PFSK-1 (cell line): Measurements from ENCODE around the gene ABLIM2.

Source experiments
- FOXP2 ChIP-seq: optimal IDR thresholded peaks from 2 replicates; pipeline ENCODE3; 2011; ENCODE audit warnings: borderline replicate concordance, control low read depth, inconsistent platforms; ENCODE audit not compliant: insufficient read depth; ENCODE audit errors: extremely low read length, extremely low read depth
- POLR2AphosphoS5 ChIP-seq: IDR thresholded peaks from 2 replicates; pipeline ENCODE4 v1.6.1; 2012; ENCODE audit warnings: low read depth, mild to moderate bottlenecking, control low read depth, low read length, moderate library complexity
- SIN3A ChIP-seq: IDR thresholded peaks from 2 replicates; pipeline ENCODE4 v1.6.1; 2012; ENCODE audit warnings: mild to moderate bottlenecking, low read length, moderate library complexity, borderline replicate concordance; ENCODE audit not compliant: insufficient read depth
- TAF1 ChIP-seq: IDR thresholded peaks from 2 replicates; pipeline ENCODE4 v1.6.1; 2012; ENCODE audit warnings: low read length, control low read depth, borderline replicate concordance; ENCODE audit not compliant: insufficient read depth
- TF ChIP-seq, protein P1 (sequence below), 2 experiments: IDR thresholded peaks; 2 replicates each; pipeline versions ENCODE4 v1.6.1 to v1.8.0; 2011 to 2012; ENCODE audit warnings: low read depth in 2 of 2, low read length in 2 of 2, control low read depth in 1 of 2, inconsistent platforms in 1 of 2, mild to moderate bottlenecking in 1 of 2, moderate library complexity in 1 of 2; ENCODE audit not compliant: insufficient read depth in 1 of 2

The ABLIM2 gene

DNA sequence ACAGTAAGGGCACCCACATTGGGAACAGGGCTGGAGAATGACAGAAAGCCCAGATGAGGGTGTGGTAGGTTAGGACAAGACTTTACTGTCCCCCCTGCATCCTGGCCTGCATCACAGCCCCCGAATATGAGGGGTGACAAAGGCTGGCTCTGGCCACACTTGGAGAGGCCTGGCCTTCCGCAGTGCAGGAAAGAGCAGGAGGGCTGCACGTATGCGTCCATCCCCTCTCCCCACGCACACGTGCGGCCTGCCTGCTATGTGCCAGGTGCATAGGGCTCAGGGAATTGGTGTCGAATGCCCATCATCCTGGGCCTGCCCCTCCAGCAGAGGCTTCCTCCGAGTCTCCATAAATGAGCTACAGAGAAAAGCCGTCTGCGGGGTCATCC, 80.5 kb downstream of the ABLIM2 start:
- TF ChIP-seq TAF1 (no peak), SIN3A (no peak), FOXP2 (no peak)
- TF ChIP-seq, protein P1, sequence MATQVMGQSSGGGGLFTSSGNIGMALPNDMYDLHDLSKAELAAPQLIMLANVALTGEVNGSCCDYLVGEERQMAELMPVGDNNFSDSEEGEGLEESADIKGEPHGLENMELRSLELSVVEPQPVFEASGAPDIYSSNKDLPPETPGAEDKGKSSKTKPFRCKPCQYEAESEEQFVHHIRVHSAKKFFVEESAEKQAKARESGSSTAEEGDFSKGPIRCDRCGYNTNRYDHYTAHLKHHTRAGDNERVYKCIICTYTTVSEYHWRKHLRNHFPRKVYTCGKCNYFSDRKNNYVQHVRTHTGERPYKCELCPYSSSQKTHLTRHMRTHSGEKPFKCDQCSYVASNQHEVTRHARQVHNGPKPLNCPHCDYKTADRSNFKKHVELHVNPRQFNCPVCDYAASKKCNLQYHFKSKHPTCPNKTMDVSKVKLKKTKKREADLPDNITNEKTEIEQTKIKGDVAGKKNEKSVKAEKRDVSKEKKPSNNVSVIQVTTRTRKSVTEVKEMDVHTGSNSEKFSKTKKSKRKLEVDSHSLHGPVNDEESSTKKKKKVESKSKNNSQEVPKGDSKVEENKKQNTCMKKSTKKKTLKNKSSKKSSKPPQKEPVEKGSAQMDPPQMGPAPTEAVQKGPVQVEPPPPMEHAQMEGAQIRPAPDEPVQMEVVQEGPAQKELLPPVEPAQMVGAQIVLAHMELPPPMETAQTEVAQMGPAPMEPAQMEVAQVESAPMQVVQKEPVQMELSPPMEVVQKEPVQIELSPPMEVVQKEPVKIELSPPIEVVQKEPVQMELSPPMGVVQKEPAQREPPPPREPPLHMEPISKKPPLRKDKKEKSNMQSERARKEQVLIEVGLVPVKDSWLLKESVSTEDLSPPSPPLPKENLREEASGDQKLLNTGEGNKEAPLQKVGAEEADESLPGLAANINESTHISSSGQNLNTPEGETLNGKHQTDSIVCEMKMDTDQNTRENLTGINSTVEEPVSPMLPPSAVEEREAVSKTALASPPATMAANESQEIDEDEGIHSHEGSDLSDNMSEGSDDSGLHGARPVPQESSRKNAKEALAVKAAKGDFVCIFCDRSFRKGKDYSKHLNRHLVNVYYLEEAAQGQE (IDR thresholded peaks at IDR 0.05; ENCODE audit: insufficient read depth in 1 of 2, low read depth in 2 of 2, low read length in 2 of 2), result no peak

DNA sequence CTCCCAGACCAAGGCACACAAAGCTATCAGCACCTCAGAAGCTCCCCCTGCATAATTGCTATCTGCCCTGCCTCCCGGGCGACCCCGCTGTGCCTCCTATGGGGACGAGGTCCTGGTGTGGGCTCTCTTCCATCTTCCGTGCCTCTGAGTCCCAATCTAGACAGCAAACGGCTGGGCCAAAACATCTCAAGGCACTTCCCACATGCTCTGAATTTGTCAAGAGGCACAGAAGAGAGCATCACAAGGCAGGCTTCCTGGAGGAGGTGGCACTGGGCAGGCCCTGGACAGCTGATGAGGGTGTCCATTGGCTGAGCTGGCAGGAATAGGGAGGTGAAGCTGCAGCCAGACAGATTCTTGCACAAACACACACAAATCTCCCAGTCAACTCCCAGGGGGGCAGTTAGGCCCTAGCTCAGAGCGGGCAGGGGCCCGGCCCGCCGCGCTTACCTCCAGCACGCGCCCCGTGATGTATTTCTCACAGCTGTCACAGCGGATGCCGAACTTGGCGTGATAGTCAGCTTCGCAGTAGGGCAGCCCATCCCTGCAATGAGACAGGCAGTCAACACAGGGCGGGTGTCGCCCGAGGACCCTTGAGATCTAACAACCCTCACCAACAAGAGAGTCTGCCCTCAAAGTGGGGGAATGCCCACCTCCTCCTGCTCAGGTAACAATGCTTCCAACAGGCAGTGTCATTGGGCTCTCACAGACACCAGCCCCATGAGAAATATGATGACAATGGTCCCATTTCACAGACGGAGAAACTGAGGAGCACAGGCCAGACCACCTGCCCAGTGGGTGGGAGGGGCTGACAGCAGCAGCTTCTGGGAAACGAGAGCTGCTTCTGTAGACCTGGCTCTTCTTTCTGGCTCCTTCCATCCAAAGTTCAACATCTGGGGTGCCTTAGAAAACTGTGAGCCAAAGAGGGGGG, 81.2 kb downstream of the ABLIM2 start:
- TF ChIP-seq TAF1 (no peak), POLR2AphosphoS5 (no peak), SIN3A (no peak), FOXP2 (no peak)
- TF ChIP-seq, protein P1 (IDR thresholded peaks at IDR 0.05; ENCODE audit: insufficient read depth in 1 of 2, low read depth in 2 of 2, low read length in 2 of 2), result no peak

DNA sequence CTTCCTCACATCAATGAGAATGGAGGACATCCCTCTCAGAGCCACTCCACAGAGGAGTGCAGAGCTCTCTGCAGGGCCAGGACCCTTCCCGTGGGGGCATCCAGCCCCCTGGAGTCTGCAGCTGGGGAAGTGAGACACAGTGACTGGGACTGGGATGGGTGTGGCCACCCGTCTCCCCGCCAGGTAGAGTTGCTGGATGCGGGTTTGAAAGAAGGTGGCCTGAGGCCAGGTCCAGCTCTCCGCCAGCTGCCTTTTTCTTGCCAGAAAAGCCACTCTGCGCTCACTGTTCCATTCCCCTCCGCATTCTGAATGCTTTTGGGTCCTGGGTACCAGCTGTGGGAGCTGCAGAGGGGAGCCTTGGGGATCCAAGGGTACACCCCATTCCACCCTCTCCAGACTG, 82.6 kb downstream of the ABLIM2 start:
- TF ChIP-seq SIN3A (no peak), TAF1 (no peak), POLR2AphosphoS5 (no peak), FOXP2 (no peak)
- TF ChIP-seq, protein P1 (IDR thresholded peaks at IDR 0.05; ENCODE audit: insufficient read depth in 1 of 2, low read depth in 2 of 2, low read length in 2 of 2), result no peak

DNA sequence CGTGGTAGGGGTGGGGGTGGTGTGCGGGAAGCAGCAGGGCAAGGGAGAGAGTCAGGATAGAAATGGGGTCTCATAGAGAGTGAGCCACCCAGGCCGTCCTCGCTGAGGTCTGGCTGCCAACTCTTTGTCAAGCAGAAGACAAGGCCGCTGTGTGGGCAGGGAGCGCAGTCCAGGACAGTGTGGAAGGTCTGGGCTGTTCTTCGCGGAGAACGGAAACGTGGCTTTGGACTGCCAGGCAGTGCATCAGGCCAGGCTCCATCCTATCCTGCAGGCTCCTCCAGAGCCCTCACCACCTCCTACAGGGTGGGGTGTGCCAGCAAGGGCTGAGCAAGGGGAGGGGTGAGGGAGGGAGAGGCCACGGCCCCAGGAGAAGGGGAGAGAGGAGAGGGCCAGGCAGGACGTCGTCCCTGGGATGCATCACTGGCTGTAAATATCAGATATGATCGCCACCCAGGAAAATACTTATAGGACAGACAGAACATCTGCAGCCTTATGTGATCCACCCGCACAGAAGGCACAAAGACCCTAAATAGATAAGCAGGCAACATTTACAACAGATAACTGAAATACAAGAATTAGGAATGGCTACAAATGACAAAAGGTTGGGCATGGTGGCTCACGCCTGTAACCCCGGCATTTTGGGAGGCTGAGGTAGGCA, 85.3 kb downstream of the ABLIM2 start:
- TF ChIP-seq POLR2AphosphoS5 (no peak), SIN3A (no peak), FOXP2 (no peak), TAF1 (no peak)
- TF ChIP-seq, protein P1 (IDR thresholded peaks at IDR 0.05; ENCODE audit: insufficient read depth in 1 of 2, low read depth in 2 of 2, low read length in 2 of 2), result no peak
